ENCODE data around the gene IFT80.

Gene IFT80

GRCh38 chr3:160260587-160261270, 138.3 kb downstream of the IFT80 start:
- H3K9me3 ChIP-seq, result no peaks in the 10 kb centered on the region
- DNase-seq, result no peak
- H3K4me1 ChIP-seq, result peaks cover 0 to 6% (median 0%) of the 10 kb centered on the region in 4 donors
- intact Hi-C loops (cut with DNase I; ENCODE audit: low total_unique reads), result no loop called here
- peaks cover 0 to 10% (median 7%) of the 10 kb centered on the region in 3 donors for H3K36me3 ChIP-seq
- H3K27me3 ChIP-seq, result no peaks in the 10 kb centered on the region
- no peak overlapping the region for H3K4me3 ChIP-seq
- TF ChIP-seq CTCF (IDR thresholded peaks at IDR 0.05), result no peak
- no peak overlapping the region for H3K27ac ChIP-seq

GRCh38 chr3:160259589-160259988, 139.4 kb downstream of the IFT80 start:
- Histone ChIP-seq H3K4me1 (peaks cover 0 to 6% (median 0%) of the 10 kb centered on the region in 4 donors), H3K9me3 (no peaks in the 10 kb centered on the region), H3K4me3 (no peak overlapping the region), H3K36me3 (peaks cover 0 to 10% (median 7%) of the 10 kb centered on the region in 3 donors), H3K27ac (no peak overlapping the region), H3K27me3 (no peaks in the 10 kb centered on the region)
- no peak for TF ChIP-seq CTCF (IDR thresholded peaks at IDR 0.05)
- no peak for DNase-seq
- intact Hi-C loops (cut with DNase I; ENCODE audit: low total_unique reads), result no loop called here

GRCh38 chr3:160257606-160258005, 141.4 kb downstream of the IFT80 start:
- Histone ChIP-seq H3K36me3 (peaks cover 0 to 10% (median 7%) of the 10 kb centered on the region in 3 donors), H3K27ac (no peak overlapping the region), H3K4me3 (no peak overlapping the region), H3K4me1 (peaks cover 0 to 6% (median 0%) of the 10 kb centered on the region in 4 donors), H3K27me3 (no peaks in the 10 kb centered on the region), H3K9me3 (no peaks in the 10 kb centered on the region)
- no peak for TF ChIP-seq CTCF (IDR thresholded peaks at IDR 0.05)
- intact Hi-C loops (cut with DNase I; ENCODE audit: low total_unique reads), result no loop called here
- no peak for DNase-seq

GRCh38 chr3:160253298-160253697, 145.7 kb downstream of the IFT80 start:
- TF ChIP-seq CTCF (IDR thresholded peaks at IDR 0.05), result no peak
- no peak for DNase-seq
- intact Hi-C loops (cut with DNase I; ENCODE audit: low total_unique reads), result no loop called here
- no peaks in the 10 kb centered on the region for H3K4me1 ChIP-seq
- H3K9me3 ChIP-seq, result no peaks in the 10 kb centered on the region
- H3K4me3 ChIP-seq, result no peak overlapping the region
- H3K36me3 ChIP-seq, result peaks cover 0 to 5% (median 5%) of the 10 kb centered on the region in 3 donors
- H3K27ac ChIP-seq, result no peak overlapping the region
- no peaks in the 10 kb centered on the region for H3K27me3 ChIP-seq

GRCh38 chr3:160247766-160248165, 151.3 kb downstream of the IFT80 start:
- no peak for TF ChIP-seq CTCF (IDR thresholded peaks at IDR 0.05)
- H3K9me3 ChIP-seq, result no peaks in the 10 kb centered on the region
- no peak overlapping the region for H3K27ac ChIP-seq
- no peaks in the 10 kb centered on the region for H3K4me1 ChIP-seq
- H3K36me3 ChIP-seq, result no peaks in the 10 kb centered on the region
- no peaks in the 10 kb centered on the region for H3K27me3 ChIP-seq
- H3K4me3 ChIP-seq, result no peak overlapping the region
- DNase-seq, result no peak
- intact Hi-C loops (cut with DNase I; ENCODE audit: low total_unique reads), result no loop called here
